T-helper 2 cell treated with Interferon-gamma antibody and Interleukin-4, amounts not matched to agents 100 ng/mL and 5 ng/mL, for 36 hours (primary cell): ENCODE results near the gene NSMCE1. TPM values are rescaled to one million over a fixed set of nuclear protein-coding genes. Genes with fewer than 3 reads are reported as not detected.

Experiments used
- total RNA-seq: library from RNA; stranded (reverse); gene quantifications from 2 replicates; pipeline ENCODE4 v1.2.3, GENCODE V29; 2022

The NSMCE1 gene
- total RNA-seq, 1 donor from 2014 or later, result 123 TPM

Other genes starting within 250 kb of the NSMCE1 start
- not detected in 2 replicates for gene C16orf82, start 201.8 kb downstream of the NSMCE1 start, total RNA-seq
- 14.2 and 18.9 TPM in 2 replicates for gene KDM8, start 65.2 kb downstream of the NSMCE1 start, total RNA-seq
- 389 and 411 TPM in 2 replicates for gene IL4R, start 45.2 kb upstream of the NSMCE1 start, total RNA-seq
- 25.9 and 26.2 TPM in 2 replicates for gene IL21R, start 133.4 kb upstream of the NSMCE1 start, total RNA-seq